GM19395 (cell line): Measurements from ENCODE around the gene LCE1B.

Experiments
- ATAC-seq: cut with Tn5 transposase; IDR thresholded peaks from one replicate; pipeline ENCODE4 v1.9.1; 2021; ENCODE audit warnings: mild to moderate bottlenecking, moderate library complexity; ENCODE audit not compliant: unreplicated experiment

Gene LCE1B

GRCh38 chr1:152811671-152812070 lies at the start of gene LCE1B:
Gene LCE1B (plus strand): TSS chr1:152811971. CDS start chr1:152812447, 476 bp downstream.
- no peak for ATAC-seq

GRCh38 chr1:152768847-152769533 lies 42.8 kb upstream of the LCE1B start:
- no peak for ATAC-seq

- ATAC-seq = no peak
These were observed 41.4 kb upstream of the LCE1B start for GRCh38 chr1:152770411-152770810.

- no peak for ATAC-seq
These were observed 36.9 kb upstream of the LCE1B start, which contains the start of gene LCE1F for GRCh38 chr1:152774875-152775274. Gene LCE1F (plus strand): TSS chr1:152775140. CDS start chr1:152776372, 1,232 bp downstream.

GRCh38 chr1:152776361-152776760 lies 35.4 kb upstream of the LCE1B start:
- no peak for ATAC-seq

GRCh38 chr1:152777510-152778137 lies 34.1 kb upstream of the LCE1B start:
- no peak for ATAC-seq

GRCh38 chr1:152783095-152783494 lies 28.7 kb upstream of the LCE1B start:
- ATAC-seq = no peak

GRCh38 chr1:152786077-152786476 lies 25.7 kb upstream of the LCE1B start, which contains the start of gene LCE1E:
Gene LCE1E (plus strand): TSS chr1:152786257. CDS start chr1:152787300, 1,043 bp downstream.
- no peak for ATAC-seq

- no peak for ATAC-seq
These were observed 16.1 kb upstream of the LCE1B start for GRCh38 chr1:152795686-152796085.

GRCh38 chr1:152796421-152796820 lies 15.3 kb upstream of the LCE1B start, which contains the start of gene LCE1D:
Gene LCE1D (plus strand): TSS chr1:152796721. CDS start chr1:152797795, 1,074 bp downstream.
- no peak for ATAC-seq

GRCh38 chr1:152801333-152801732 lies 10.4 kb upstream of the LCE1B start:
- ATAC-seq = no peak

- no peak for ATAC-seq
These were observed 5.2 kb upstream of the LCE1B start, which contains the start of gene LCE1C for GRCh38 chr1:152806576-152806975. Gene LCE1C (minus strand): TSS chr1:152806651. CDS start chr1:152805478, 1,173 bp downstream.

- no peak for ATAC-seq
These were observed 721 bp upstream of the LCE1B start for GRCh38 chr1:152811050-152811449.

GRCh38 chr1:152817309-152817708 lies 5.5 kb downstream of the LCE1B start:
- ATAC-seq = no peak

GRCh38 chr1:152823294-152823693 lies 11.5 kb downstream of the LCE1B start:
- ATAC-seq = no peak

- no peak for ATAC-seq
These were observed 13.2 kb downstream of the LCE1B start for GRCh38 chr1:152824964-152825363.

GRCh38 chr1:152827173-152827572 lies 15.4 kb downstream of the LCE1B start, which contains the start of gene LCE1A:
Gene LCE1A (plus strand): TSS chr1:152827473. CDS start chr1:152827473, 0 bp downstream.
- no peak for ATAC-seq

GRCh38 chr1:152836870-152837269 lies 25.1 kb downstream of the LCE1B start:
- ATAC-seq = no peak

GRCh38 chr1:152842556-152842955 lies 30.8 kb downstream of the LCE1B start, which contains the start of gene LCE6A:
Gene LCE6A (plus strand): TSS chr1:152842856. CDS start chr1:152843521, 665 bp downstream.
- no peak for ATAC-seq

- ATAC-seq = no peak
These were observed 43.9 kb downstream of the LCE1B start for GRCh38 chr1:152855661-152856060.

GRCh38 chr1:152858062-152858461 lies 46.3 kb downstream of the LCE1B start:
- ATAC-seq = no peak

- ATAC-seq = no peak
These were observed 47.9 kb downstream of the LCE1B start, which contains the start of gene LCE7A for GRCh38 chr1:152859696-152860095. Gene LCE7A (plus strand): TSS chr1:152859996. CDS start chr1:152860698, 702 bp downstream.
